OCI-LY3 (cell line): ENCODE data around the gene EFCAB5.
"Not testable (repeated sequence)": the region's sequence is repeated elsewhere in the genome, so short reads cannot be mapped to it uniquely, and the experiment has no call there.

Source experiments
- EZH2phosphoT487 ChIP-seq: fragments of 200-600 bp; shearing (Covaris generic); IDR thresholded peaks from 2 replicates; pipeline ENCODE4 v1.6.1; 2018; ENCODE audit warnings: antibody characterized with exemption, mixed run types, low read depth
- TF ChIP-seq, protein P1 (sequence below): fragments of 200-600, 300-600 bp; sonication (generic); IDR thresholded peaks from 2 replicates; pipeline ENCODE4 v1.5.1; 2014; ENCODE audit warnings: antibody characterized with exemption, low read length, low read depth

DNA sequence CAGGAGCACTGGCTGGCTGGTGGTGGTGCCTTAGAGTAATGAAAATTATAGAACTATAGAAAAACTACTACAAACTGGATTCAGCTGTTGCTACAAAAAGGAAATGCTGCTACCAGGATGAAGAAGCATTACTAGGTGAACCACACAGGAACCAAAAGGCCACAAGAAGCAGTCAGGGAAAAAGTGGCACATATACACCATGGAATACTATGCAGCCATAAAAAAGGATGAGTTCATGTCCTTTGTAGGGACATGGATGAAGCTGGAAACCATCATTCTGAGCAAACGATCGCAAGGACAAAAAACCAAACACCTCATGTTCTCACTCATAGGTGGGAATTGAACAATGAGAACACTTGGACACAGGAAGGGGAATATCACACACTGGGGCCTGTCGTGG, 5.5 kb upstream of the EFCAB5 start:
- TF ChIP-seq, protein P1, sequence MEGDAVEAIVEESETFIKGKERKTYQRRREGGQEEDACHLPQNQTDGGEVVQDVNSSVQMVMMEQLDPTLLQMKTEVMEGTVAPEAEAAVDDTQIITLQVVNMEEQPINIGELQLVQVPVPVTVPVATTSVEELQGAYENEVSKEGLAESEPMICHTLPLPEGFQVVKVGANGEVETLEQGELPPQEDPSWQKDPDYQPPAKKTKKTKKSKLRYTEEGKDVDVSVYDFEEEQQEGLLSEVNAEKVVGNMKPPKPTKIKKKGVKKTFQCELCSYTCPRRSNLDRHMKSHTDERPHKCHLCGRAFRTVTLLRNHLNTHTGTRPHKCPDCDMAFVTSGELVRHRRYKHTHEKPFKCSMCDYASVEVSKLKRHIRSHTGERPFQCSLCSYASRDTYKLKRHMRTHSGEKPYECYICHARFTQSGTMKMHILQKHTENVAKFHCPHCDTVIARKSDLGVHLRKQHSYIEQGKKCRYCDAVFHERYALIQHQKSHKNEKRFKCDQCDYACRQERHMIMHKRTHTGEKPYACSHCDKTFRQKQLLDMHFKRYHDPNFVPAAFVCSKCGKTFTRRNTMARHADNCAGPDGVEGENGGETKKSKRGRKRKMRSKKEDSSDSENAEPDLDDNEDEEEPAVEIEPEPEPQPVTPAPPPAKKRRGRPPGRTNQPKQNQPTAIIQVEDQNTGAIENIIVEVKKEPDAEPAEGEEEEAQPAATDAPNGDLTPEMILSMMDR = not testable (repeated sequence)
- not testable (repeated sequence) for TF ChIP-seq EZH2phosphoT487
